KMS-11 (cell line): ENCODE results near the gene TEAD1.

Source experiments
- H2AFZ ChIP-seq: fragments of 200-600 bp; sonication (generic); 2 replicates; pipeline ENCODE4 v1.6.1; 2016; ENCODE audit warnings: antibody characterized with exemption, mixed run types, low read depth
- H3K27ac ChIP-seq: fragments of 200-600 bp; sonication (generic); 2 replicates; pipeline ENCODE4 v1.6.1; 2016; ENCODE audit warnings: mild to moderate bottlenecking, mixed run types
- H3K27me3 ChIP-seq: fragments of 200-600 bp; sonication (generic); 2 replicates; pipeline ENCODE4 v1.6.1; 2017; ENCODE audit warnings: mild to moderate bottlenecking, low read depth, mixed run types, moderate library complexity; ENCODE audit not compliant: insufficient read depth
- H3K36me3 ChIP-seq: fragments of 200-600 bp; sonication (generic); 2 replicates; pipeline ENCODE4 v1.6.1; 2017; ENCODE audit warnings: mild to moderate bottlenecking, mixed run types; ENCODE audit not compliant: insufficient read depth
- H3K4me1 ChIP-seq: fragments of 200-600 bp; sonication (generic); 2 replicates; pipeline ENCODE4 v1.6.1; 2016; ENCODE audit warnings: mild to moderate bottlenecking, low read depth, mixed run types; ENCODE audit not compliant: poor library complexity, severe bottlenecking
- H3K4me2 ChIP-seq: fragments of 200-600 bp; sonication (generic); 2 replicates; pipeline ENCODE4 v1.7.0; 2016; ENCODE audit warnings: mild to moderate bottlenecking, mixed run types
- H3K4me3 ChIP-seq: fragments of 200-600 bp; sonication (generic); IDR thresholded peaks from 2 replicates; pipeline ENCODE4 v1.6.1; 2017; ENCODE audit warnings: low read depth, low read length, mixed read lengths; ENCODE audit not compliant: insufficient read depth
- H3K79me2 ChIP-seq: fragments of 200-600 bp; sonication (generic); 2 replicates; pipeline ENCODE4 v1.6.1; 2016; ENCODE audit warnings: low read depth, mixed run types; ENCODE audit not compliant: insufficient read depth
- H3K9ac ChIP-seq: fragments of 200-600 bp; sonication (generic); 2 replicates; pipeline ENCODE4 v1.6.1; 2016; ENCODE audit warnings: mild to moderate bottlenecking, mixed run types
- H4K20me1 ChIP-seq: fragments of 200-600 bp; sonication (generic); 2 replicates; pipeline ENCODE4 v1.6.1; 2016; ENCODE audit warnings: mild to moderate bottlenecking, mixed run types; ENCODE audit not compliant: insufficient read depth
- CTCF ChIP-seq: fragments of 200-600 bp; sonication (generic); conservative IDR thresholded peaks from 2 replicates; pipeline ENCODE4 v1.6.1; 2017; ENCODE audit warnings: low read depth, mild to moderate bottlenecking, antibody characterized with exemption, low read length, moderate library complexity, mixed read lengths

TEAD1 gene

GRCh38 chr11:12687740-12688139, 13.5 kb downstream of the TEAD1 start:
- Histone ChIP-seq H3K27ac (no peak overlapping the region), H3K4me3 (no peak overlapping the region), H3K4me2 (no peak overlapping the region), H3K4me1 (peaks cover 76% of the 10 kb centered on the region), H2AFZ (no peak overlapping the region), H4K20me1 (peaks cover 40% of the 10 kb centered on the region), H3K27me3 (no peaks in the 10 kb centered on the region), H3K79me2 (peaks cover 100% of the 10 kb centered on the region), H3K36me3 (no peaks in the 10 kb centered on the region), H3K9ac (no peak overlapping the region)
- TF ChIP-seq CTCF = no peak

- no peak overlapping the region for H2AFZ ChIP-seq
- peaks cover 75% of the 10 kb centered on the region for H3K4me1 ChIP-seq
- no peak for TF ChIP-seq CTCF
- no peaks in the 10 kb centered on the region for H3K27me3 ChIP-seq
- H3K79me2 ChIP-seq = peaks cover 100% of the 10 kb centered on the region
- H3K4me2 ChIP-seq = no peak overlapping the region
- H3K27ac ChIP-seq = no peak overlapping the region
- no peak overlapping the region for H3K4me3 ChIP-seq
- H4K20me1 ChIP-seq = peaks cover 46% of the 10 kb centered on the region
- no peaks in the 10 kb centered on the region for H3K36me3 ChIP-seq
- no peak overlapping the region for H3K9ac ChIP-seq
These were observed 15.0 kb downstream of the TEAD1 start for GRCh38 chr11:12689029-12689755.

GRCh38 chr11:12690663-12691062, 16.4 kb downstream of the TEAD1 start:
- TF ChIP-seq CTCF = no peak
- Histone ChIP-seq H3K79me2 (peaks cover 98% of the 10 kb centered on the region), H3K27me3 (no peaks in the 10 kb centered on the region), H4K20me1 (peaks cover 55% of the 10 kb centered on the region), H3K9ac (no peak overlapping the region), H2AFZ (no peak overlapping the region), H3K4me3 (no peak overlapping the region), H3K36me3 (no peaks in the 10 kb centered on the region), H3K4me2 (no peak overlapping the region), H3K4me1 (peaks cover 72% of the 10 kb centered on the region), H3K27ac (no peak overlapping the region)

GRCh38 chr11:12691473-12691872, 17.3 kb downstream of the TEAD1 start:
- H4K20me1 ChIP-seq = peaks cover 55% of the 10 kb centered on the region
- H3K4me1 ChIP-seq = peaks cover 67% of the 10 kb centered on the region
- H3K27me3 ChIP-seq = no peaks in the 10 kb centered on the region
- H3K27ac ChIP-seq = no peak overlapping the region
- H2AFZ ChIP-seq = no peak overlapping the region
- H3K36me3 ChIP-seq = no peaks in the 10 kb centered on the region
- H3K4me3 ChIP-seq = no peak overlapping the region
- TF ChIP-seq CTCF = no peak
- H3K4me2 ChIP-seq = 0 out of 2 replicates have a peak overlapping the region, but pooled peaks have one; percentile 3
- no peak overlapping the region for H3K9ac ChIP-seq
- peaks cover 98% of the 10 kb centered on the region for H3K79me2 ChIP-seq
